AG04449 (cell line): Measurements from ENCODE around the gene KCNMA1.

Experiments
- CTCF ChIA-PET: fragments of 350-600 bp; formaldehyde crosslinking; extraction: SDS; loops from one replicate; lab custom pipeline; 2021; ENCODE audit warnings: antibody characterized with exemption; lab: Yijun Ruan, JAX
- POLR2A ChIA-PET: fragments of 400-600, 350-600 bp; formaldehyde crosslinking; extraction: SDS; loops from one replicate; lab custom pipeline; 2020; ENCODE audit warnings: antibody characterized with exemption, inconsistent platforms; lab: Yijun Ruan, JAX
- DNase-seq: peaks from one replicate; pipeline ENCODE4 v3.0.0-alpha.2; 2010; ENCODE audit warnings: low read depth, low spot score
- H3K4me3 ChIP-seq: 2 replicates; pipeline ENCODE4 v1.5.1; 2011; ENCODE audit warnings: low read depth, mild to moderate bottlenecking, control low read depth, low read length
- TF ChIP-seq, protein P1 (sequence below): IDR thresholded peaks from one replicate; pipeline ENCODE4 v1.5.1; 2011; ENCODE audit warnings: mild to moderate bottlenecking, moderate library complexity, low read length, control low read depth, inconsistent platforms; ENCODE audit not compliant: insufficient read depth; ENCODE audit errors: missing control alignments

The KCNMA1 gene

DNA sequence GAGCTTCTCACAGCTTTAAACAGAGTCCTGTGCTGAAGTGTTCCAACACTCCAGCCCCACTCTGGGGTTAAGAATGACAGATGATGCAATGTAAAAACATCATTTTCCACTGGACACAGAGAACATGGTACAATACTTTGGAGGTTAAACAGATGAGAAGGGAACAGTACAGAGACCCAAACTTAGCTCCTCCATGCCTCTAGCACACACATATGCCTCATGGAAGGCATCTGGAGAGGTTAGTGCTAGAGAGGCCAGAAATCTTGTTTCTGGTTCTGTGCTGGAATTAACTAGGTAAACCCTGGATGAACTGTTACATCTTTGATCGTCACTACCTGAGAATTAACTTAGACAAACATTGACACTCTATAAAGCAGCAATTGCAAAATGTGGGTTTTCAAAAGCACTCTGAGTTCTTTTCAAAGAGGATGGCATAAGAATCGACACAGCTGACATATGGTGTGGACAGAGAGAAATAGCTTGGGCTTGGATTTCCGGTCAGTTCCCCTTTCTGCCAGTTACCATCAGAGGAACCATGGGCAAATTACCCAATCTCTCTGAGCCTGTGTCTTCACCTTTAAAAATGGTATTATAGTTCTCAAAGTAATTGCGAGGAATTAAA is 81.9 kb downstream of the KCNMA1 start:
- ChIA-PET CTCF (interaction anchor here (1.0 to 1.2 kb wide), 2 partner anchors 9 to 11 kb away, joined by 3 read pairs; no protein-coding TSS in a partner anchor), POLR2A (interaction anchor here (0.6 kb wide), 2 partner anchors 27 to 50 kb away, joined by 3 read pairs; no protein-coding TSS in a partner anchor)
- TF ChIP-seq, protein P1, sequence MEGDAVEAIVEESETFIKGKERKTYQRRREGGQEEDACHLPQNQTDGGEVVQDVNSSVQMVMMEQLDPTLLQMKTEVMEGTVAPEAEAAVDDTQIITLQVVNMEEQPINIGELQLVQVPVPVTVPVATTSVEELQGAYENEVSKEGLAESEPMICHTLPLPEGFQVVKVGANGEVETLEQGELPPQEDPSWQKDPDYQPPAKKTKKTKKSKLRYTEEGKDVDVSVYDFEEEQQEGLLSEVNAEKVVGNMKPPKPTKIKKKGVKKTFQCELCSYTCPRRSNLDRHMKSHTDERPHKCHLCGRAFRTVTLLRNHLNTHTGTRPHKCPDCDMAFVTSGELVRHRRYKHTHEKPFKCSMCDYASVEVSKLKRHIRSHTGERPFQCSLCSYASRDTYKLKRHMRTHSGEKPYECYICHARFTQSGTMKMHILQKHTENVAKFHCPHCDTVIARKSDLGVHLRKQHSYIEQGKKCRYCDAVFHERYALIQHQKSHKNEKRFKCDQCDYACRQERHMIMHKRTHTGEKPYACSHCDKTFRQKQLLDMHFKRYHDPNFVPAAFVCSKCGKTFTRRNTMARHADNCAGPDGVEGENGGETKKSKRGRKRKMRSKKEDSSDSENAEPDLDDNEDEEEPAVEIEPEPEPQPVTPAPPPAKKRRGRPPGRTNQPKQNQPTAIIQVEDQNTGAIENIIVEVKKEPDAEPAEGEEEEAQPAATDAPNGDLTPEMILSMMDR = no peak
- DNase-seq = no peak
- no peak overlapping the region for H3K4me3 ChIP-seq

DNA sequence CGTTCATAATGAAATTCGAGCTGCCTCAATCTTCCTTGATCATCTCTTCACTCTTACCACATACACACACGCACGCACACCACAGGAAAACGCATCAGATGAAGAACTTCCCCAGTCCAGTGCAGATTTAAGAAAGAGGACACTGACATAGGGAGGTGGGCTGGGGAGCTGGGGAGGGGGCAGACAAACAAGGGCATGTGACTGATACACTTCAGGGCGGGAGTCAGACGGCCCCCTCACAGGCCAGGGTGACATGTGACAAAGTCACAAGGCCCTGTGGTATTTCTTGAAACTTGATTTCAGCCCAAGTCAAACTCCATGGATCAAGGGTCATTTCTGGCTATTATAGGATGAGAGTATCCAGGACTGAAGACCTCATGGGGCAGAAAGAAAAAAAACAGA is 82.6 kb downstream of the KCNMA1 start:
- ChIA-PET CTCF (interaction anchor here (1.0 to 1.2 kb wide), 2 partner anchors 9 to 11 kb away, joined by 3 read pairs; no protein-coding TSS in a partner anchor), POLR2A (interaction anchor here (0.6 kb wide), 1 partner anchor 26 kb away, joined by 3 read pairs; no protein-coding TSS in a partner anchor)
- no peak overlapping the region for H3K4me3 ChIP-seq
- TF ChIP-seq, protein P1 = no peak
- DNase-seq = no peak

DNA sequence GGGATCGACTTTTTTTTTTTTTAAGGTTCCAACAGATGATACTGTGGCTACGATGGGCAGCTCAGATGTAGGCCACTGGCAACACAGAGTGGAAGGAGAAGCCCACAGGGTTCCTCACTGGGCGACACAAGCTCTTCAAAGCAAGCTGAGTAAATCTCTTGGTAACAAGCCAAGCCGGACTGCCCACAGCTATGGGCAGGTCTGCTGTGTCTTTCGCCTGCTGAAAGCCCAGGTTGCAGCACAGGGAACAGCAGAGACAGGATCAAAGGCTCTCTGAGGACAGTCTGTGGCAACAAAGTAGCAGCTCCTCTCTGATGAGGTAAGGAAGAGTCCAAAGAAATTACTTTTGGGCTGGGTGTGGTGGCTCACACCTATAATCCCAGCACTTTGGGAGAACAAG is 83.6 kb downstream of the KCNMA1 start:
- POLR2A ChIA-PET = interaction anchor here (1.1 kb wide), 1 partner anchor 9 kb away, joined by 4 read pairs; no protein-coding TSS in a partner anchor
- TF ChIP-seq, protein P1 = no peak
- CTCF ChIA-PET = interaction anchor here (1.4 to 1.9 kb wide), 3 partner anchors 11 to 48 kb away, joined by 3 to 9 read pairs (median 5); no protein-coding TSS in a partner anchor
- H3K4me3 ChIP-seq = no peak overlapping the region
- DNase-seq = no peak

DNA sequence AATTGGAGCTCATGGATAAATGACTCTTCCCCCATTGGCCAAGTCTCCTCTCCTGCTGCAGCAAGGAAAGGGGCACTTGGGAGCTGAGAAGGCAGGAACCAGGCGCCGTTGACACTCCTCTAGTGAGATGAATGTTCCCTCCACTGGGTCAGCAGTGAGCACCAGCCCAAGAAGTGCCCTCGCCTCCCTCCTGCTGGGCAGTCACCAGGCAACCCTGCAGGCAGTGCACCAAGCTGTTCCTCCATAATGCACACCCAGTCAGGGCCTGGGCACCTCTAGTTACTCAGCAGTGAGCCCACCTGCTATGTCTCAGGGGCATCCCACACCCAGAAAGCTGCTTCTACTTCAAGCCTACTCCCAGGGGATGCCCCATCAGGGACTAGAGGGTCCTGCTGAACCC is 84.3 kb downstream of the KCNMA1 start:
- H3K4me3 ChIP-seq = no peak overlapping the region
- POLR2A ChIA-PET = interaction anchor here (1.1 kb wide), 1 partner anchor 9 kb away, joined by 4 read pairs; no protein-coding TSS in a partner anchor
- CTCF ChIA-PET = interaction anchor here (1.4 to 1.9 kb wide), 3 partner anchors 10 to 47 kb away, joined by 3 to 9 read pairs (median 5); no protein-coding TSS in a partner anchor
- no peak for DNase-seq
- TF ChIP-seq, protein P1 = no peak

DNA sequence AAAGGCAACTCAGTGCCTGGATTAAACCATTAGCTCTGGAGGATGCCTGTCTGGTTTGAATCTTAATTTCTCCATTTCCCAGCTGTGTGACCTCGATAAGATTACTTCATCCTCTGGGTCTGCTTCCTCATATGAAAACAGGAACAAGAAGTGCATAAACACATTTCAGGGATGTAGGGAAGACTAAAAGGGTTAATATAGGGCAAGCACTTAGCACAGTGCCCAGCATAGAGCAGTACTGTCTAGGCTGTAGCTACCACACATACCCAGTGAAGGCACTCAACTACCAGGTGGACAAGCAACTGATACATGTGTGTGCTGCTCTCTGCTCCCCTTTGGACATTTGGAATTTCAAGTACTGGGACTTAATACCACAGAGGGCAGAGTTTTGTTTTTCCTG is 85.4 kb downstream of the KCNMA1 start:
- H3K4me3 ChIP-seq = no peak overlapping the region
- TF ChIP-seq, protein P1 = no peak
- no peak for DNase-seq
- POLR2A ChIA-PET = no interaction called here
- CTCF ChIA-PET = interaction anchor here (1.0 kb wide), 1 partner anchor 9 kb away, joined by 3 read pairs; no protein-coding TSS in a partner anchor

DNA sequence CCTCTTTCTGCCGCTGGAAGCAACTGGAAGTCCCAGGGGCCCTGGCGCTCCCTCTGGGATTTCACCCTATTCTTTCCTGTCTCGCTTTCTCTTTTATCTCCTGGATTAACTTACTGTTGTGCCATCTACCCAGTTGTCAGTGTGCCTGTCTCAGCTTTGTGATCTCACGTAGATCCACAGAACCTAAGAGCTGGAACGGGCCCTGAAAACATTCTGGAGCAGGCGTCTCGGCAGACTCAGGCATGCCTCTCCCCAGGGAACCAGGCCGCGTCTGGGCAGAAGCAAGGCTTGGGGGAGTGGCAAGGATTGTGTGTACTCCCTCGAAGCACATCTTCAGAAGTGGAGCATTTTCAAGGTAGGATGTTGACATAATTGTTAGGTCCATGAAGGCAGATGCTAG is 87.2 kb downstream of the KCNMA1 start:
- no peak for DNase-seq
- no peak overlapping the region for H3K4me3 ChIP-seq
- CTCF ChIA-PET = interaction anchor here (0.9 kb wide), 1 partner anchor 56 kb away, joined by 3 read pairs; no protein-coding TSS in a partner anchor
- POLR2A ChIA-PET = no interaction called here
- TF ChIP-seq, protein P1 = no peak
